GM12878 (cell line): Measurements from ENCODE around the gene ATP7B. TPM values are rescaled to one million over a fixed set of nuclear protein-coding genes. Genes with fewer than 3 reads are reported as not detected.

ENCODE experiments used
- ATAC-seq: fragments of 200-7000 bp; cut with Tn5 transposase; 3 replicates; pipeline ENCODE4 v1.9.1; 2020; ENCODE audit warnings: mild to moderate bottlenecking, moderate library complexity
- BruUV-seq: library from RNA; stranded (reverse); fragments of 400-500 nt; replicated peaks from 2 replicates; lab custom pipeline; 2021; lab: Mats Ljungman, UMichigan
- CTCF ChIA-PET: fragments of 300-600 bp; sonication (Branson Sonifier 250); formaldehyde crosslinking; extraction: SDS; loops from one replicate; lab custom pipeline; 2021; ENCODE audit warnings: inconsistent platforms; lab: Yijun Ruan, JAX
- POLR2A ChIA-PET: fragments of 350-600 bp; formaldehyde crosslinking; extraction: SDS; loops from one replicate; lab custom pipeline; 2021; ENCODE audit warnings: inconsistent platforms; lab: Charles Lee
- RAD21 ChIA-PET: fragments of 300-600 bp; sonication (Branson Sonifier 250); formaldehyde crosslinking; loops from one replicate; lab custom pipeline; 2023; ENCODE audit warnings: antibody characterized with exemption; ENCODE audit not compliant: unreplicated experiment; lab: Charles Lee
- SMC1A ChIA-PET: fragments of 300-600 bp; sonication (Branson Sonifier 250); formaldehyde crosslinking; loops from one replicate; lab custom pipeline; 2023; ENCODE audit not compliant: unreplicated experiment, uncharacterized antibody; lab: Charles Lee
- DNase-seq: peaks from one replicate; pipeline ENCODE4 v3.0.0-alpha.2; 2011; ENCODE audit warnings: low read depth, low spot score
- FAIRE-seq: peaks from 3 replicates; lab custom pipeline; 2011; peaks lifted over from hg19 to GRCh38; lab: Jason Lieb, UNC
- H2AFZ ChIP-seq: 2 replicates; pipeline ENCODE4 v1.6.0; 2011; ENCODE audit warnings: low read depth, low read length, control low read depth; ENCODE audit not compliant: control insufficient read depth
- H3K27ac ChIP-seq: 2 replicates; pipeline ENCODE4 v1.5.1; 2011; ENCODE audit warnings: control low read depth; ENCODE audit not compliant: control insufficient read depth, insufficient read depth
- H3K27me3 ChIP-seq, 2 experiments: replicated peaks in 1 of 2; 2 replicates each; pipeline versions ENCODE4 v1.6.0 to v1.6.1; 2011; ENCODE audit warnings: low read length in 1 of 2; ENCODE audit not compliant: control insufficient read depth in 2 of 2, insufficient read depth in 2 of 2
- H3K36me3 ChIP-seq, 2 experiments: 2 replicates each; pipeline ENCODE4 v1.5.1; 2011; ENCODE audit warnings: low read length in 1 of 2; ENCODE audit not compliant: control insufficient read depth in 2 of 2, insufficient read depth in 2 of 2
- H3K4me1 ChIP-seq: 2 replicates; pipeline ENCODE4 v1.6.1; 2011; ENCODE audit warnings: mild to moderate bottlenecking, low read length, moderate library complexity, mixed read lengths; ENCODE audit not compliant: control insufficient read depth, insufficient read depth
- H3K4me2 ChIP-seq: 2 replicates; pipeline ENCODE4 v1.6.0; 2011; ENCODE audit warnings: control low read depth; ENCODE audit not compliant: control insufficient read depth, insufficient read depth
- H3K4me3 ChIP-seq: fragments of 200-600 bp; sonication (generic); 2 replicates; pipeline ENCODE4 v1.5.1; 2016
- H3K79me2 ChIP-seq: 2 replicates; pipeline ENCODE4 v1.6.0; 2011; ENCODE audit warnings: low read length; ENCODE audit not compliant: control insufficient read depth, insufficient read depth
- H3K9ac ChIP-seq: 2 replicates; pipeline ENCODE4 v1.8.0; 2011; ENCODE audit warnings: low read length, control low read depth, mixed read lengths; ENCODE audit not compliant: control insufficient read depth, insufficient read depth
- H3K9me3 ChIP-seq: replicated peaks from 3 replicates; pipeline ENCODE4 v1.5.1; 2011; ENCODE audit warnings: mild to moderate bottlenecking, low read length; ENCODE audit not compliant: control insufficient read depth, insufficient read depth
- H4K20me1 ChIP-seq: 2 replicates; pipeline ENCODE4 v1.6.0; 2011; ENCODE audit not compliant: control insufficient read depth, insufficient read depth
- BHLHE40 ChIP-seq, 2 experiments: fragments of 450-650 bp in 1 of 2; IDR thresholded peaks; 2 replicates each; pipeline ENCODE4 v1.6.1; 2011 to 2017; ENCODE audit warnings: low read depth in 2 of 2, borderline replicate concordance in 1 of 2, improper control_type of control experiment in 1 of 2, low read length in 1 of 2, mild to moderate bottlenecking in 1 of 2
- CEBPB ChIP-seq, 2 experiments: fragments of 150-350 bp in 1 of 2; IDR thresholded peaks; 2 replicates each; pipeline ENCODE4 v1.6.1; 2012 to 2014; ENCODE audit warnings: low read depth in 2 of 2, low read length in 2 of 2, borderline replicate concordance in 1 of 2, inconsistent platforms in 1 of 2
- CHD2 ChIP-seq: IDR thresholded peaks from 2 replicates; pipeline ENCODE4 v1.6.1; 2011; ENCODE audit warnings: low read depth, low read length, improper control_type of control experiment, borderline replicate concordance
- DPF2 ChIP-seq: fragments of 450-650 bp; IDR thresholded peaks from 2 replicates; pipeline ENCODE4 v1.6.1; 2017; ENCODE audit warnings: mild to moderate bottlenecking
- EED ChIP-seq: sonication (generic); IDR thresholded peaks from 2 replicates; pipeline ENCODE4 v1.6.1; 2016; ENCODE audit warnings: antibody characterized with exemption, low read depth
- FOS ChIP-seq: IDR thresholded peaks from 3 replicates; pipeline ENCODE4 v1.6.1; 2011; ENCODE audit warnings: borderline replicate concordance; ENCODE audit not compliant: insufficient read length; ENCODE audit errors: extremely low read depth
- LARP7 ChIP-seq: fragments of 450-650 bp; IDR thresholded peaks from 2 replicates; pipeline ENCODE4 v1.6.1; 2017; ENCODE audit warnings: mild to moderate bottlenecking
- MTA2 ChIP-seq: fragments of 450-650 bp; IDR thresholded peaks from 2 replicates; pipeline ENCODE4 v1.6.1; 2016; ENCODE audit warnings: low read depth, mild to moderate bottlenecking, moderate library complexity
- NFYB ChIP-seq: IDR thresholded peaks from 2 replicates; pipeline ENCODE4 v1.6.1; 2011; ENCODE audit warnings: low read depth, mild to moderate bottlenecking, low read length, improper control_type of control experiment, moderate library complexity; ENCODE audit not compliant: insufficient read depth
- NR2F1 ChIP-seq: fragments of 450-650 bp; conservative IDR thresholded peaks from 2 replicates; pipeline ENCODE4 v1.6.1; 2017; ENCODE audit warnings: mild to moderate bottlenecking
- PAX8 ChIP-seq: fragments of 450-650 bp; IDR thresholded peaks from 2 replicates; pipeline ENCODE4 v1.6.1; 2017; ENCODE audit warnings: mild to moderate bottlenecking, moderate library complexity
- STAT1 ChIP-seq: fragments of 450-650 bp; conservative IDR thresholded peaks from 2 replicates; pipeline ENCODE4 v1.6.1; 2014; ENCODE audit warnings: antibody characterized with exemption, mild to moderate bottlenecking
- TAF1 ChIP-seq: IDR thresholded peaks from 2 replicates; pipeline ENCODE4 v1.6.1; 2011; ENCODE audit warnings: mild to moderate bottlenecking, low read depth, low read length, borderline replicate concordance
- WRNIP1 ChIP-seq: IDR thresholded peaks from 2 replicates; pipeline ENCODE4 v1.6.1; 2011; ENCODE audit warnings: low read depth, low read length, improper control_type of control experiment, borderline replicate concordance
- ZNF207 ChIP-seq: fragments of 450-650 bp; IDR thresholded peaks from 2 replicates; pipeline ENCODE4 v1.6.1; 2014; ENCODE audit warnings: antibody characterized with exemption, mild to moderate bottlenecking, borderline replicate concordance
- ZNF274 ChIP-seq: IDR thresholded peaks from one replicate; pipeline ENCODE4 v1.8.0; 2011; ENCODE audit not compliant: insufficient read length, insufficient read depth
- WGBS: methylation state at CpG from one replicate; pipeline ENCODE4 v1.1.6; 2016; ENCODE audit warnings: low lambda C conversion rate; ENCODE audit not compliant: insufficient replicate concordance, insufficient coverage; ENCODE audit errors: missing lambda C conversion rate; 5-methylcytosine and 5-hydroxymethylcytosine counted together
- in situ Hi-C: fragments of 300-500 bp; cut with MboI; formaldehyde crosslinking; loops from 9 replicates; pipeline ENCODE4 v1.14.3; 2018; ENCODE audit warnings: mixed read lengths
- intact Hi-C: fragments of 100-400 bp; cut with micrococcal nuclease; formaldehyde crosslinking; loops from one replicate; pipeline ENCODE4 v1.14.2; 2022; ENCODE audit not compliant: unreplicated experiment
- polyA plus RNA-seq, 11 experiments: library from polyadenylated mRNA; depleted of rRNA in 4 of 11; unstranded in 6 of 11; stranded (reverse) in 5 of 11; fragments of >200 nt; fragmentation: Nextera tagmentation in 4 of 11; fragmentation: Illumina TruSeq in 1 of 11; extraction: Ambion mirVana in 4 of 11; extraction: Trizol in 1 of 11; gene quantifications; 1 replicate in 1 of 11; 2 replicates in 10 of 11; pipeline versions ENCODE4 v1.2.1 to v1.2.3, GENCODE V29; 2011 to 2016; ENCODE audit warnings: inconsistent platforms in 2 of 11, missing spikeins in 2 of 11, low read depth in 1 of 11
- total RNA-seq, 4 experiments: library from RNA; depleted of rRNA in 3 of 4; stranded (reverse); fragments of >200 nt in 3 of 4; fragmentation: Illumina TruSeq in 1 of 4; extraction: Trizol in 1 of 4; gene quantifications; 2 replicates each; pipeline versions ENCODE4 v1.2.1 to v1.2.3, GENCODE V29; 2013 to 2021
- TF ChIP-seq, protein P1 (sequence below): IDR thresholded peaks from 2 replicates; pipeline ENCODE4 v1.6.1; 2012; ENCODE audit warnings: low read depth, low read length, improper control_type of control experiment
- TF ChIP-seq, protein P2 (sequence below): fragments of 450-650 bp; IDR thresholded peaks from 2 replicates; pipeline ENCODE4 v1.6.1; 2017; ENCODE audit warnings: borderline replicate concordance

ATP7B gene
- total and polyA plus RNA-seq, 10 of the 15 experiments (the other 5 are each of a cell fraction or from before 2014, with no cell fraction given) = under 0.01 to 1.1 (median 0.06) TPM; not detected in 2

DNA sequence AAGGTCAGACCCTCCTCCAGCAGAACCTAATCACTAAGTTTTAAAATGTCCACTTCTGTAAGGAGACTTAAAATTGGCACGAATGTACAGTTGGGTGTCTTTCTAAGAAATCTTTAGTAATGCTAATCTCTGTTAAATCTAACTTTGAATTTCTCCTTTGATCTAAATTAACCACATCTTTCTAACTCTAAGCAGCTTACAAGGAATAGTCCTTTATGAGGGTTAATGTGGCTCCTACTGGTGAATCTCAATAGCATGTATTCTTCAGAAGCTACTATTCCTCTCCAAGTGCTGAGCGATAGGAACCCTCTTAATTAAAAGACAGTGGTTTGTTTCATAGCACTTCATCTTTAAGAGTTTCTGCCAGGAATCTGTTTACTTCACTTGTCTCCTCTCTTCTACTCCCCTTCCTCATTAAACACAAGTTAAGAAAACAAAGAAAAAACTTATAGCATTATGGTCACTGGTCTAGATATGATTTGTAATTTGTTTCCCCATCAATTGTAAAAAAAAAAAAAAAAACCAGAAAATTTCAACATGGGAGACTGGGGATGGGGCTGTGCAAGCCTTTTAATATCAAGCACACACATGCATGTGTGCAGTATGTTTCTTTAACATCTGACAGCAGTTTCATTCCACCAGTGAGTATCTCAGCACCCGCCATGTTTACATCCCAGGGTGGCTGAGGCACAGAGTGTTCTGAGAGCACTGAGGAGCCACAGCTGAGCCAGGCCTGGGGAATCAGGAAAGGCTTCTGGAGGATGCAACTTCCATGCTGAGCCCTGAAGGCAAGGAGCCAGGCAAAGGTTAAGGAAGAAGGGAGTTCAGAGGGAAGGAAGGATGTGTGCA is 57.7 kb downstream of the ATP7B start:
- Histone ChIP-seq H3K4me2 (no peak overlapping the region), H3K9me3 (no peaks in the 10 kb centered on the region), H2AFZ (no peak overlapping the region), H3K4me3 (no peak overlapping the region), H3K36me3 (no peaks in the 10 kb centered on the region), H4K20me1 (no peaks in the 10 kb centered on the region), H3K4me1 (peaks cover 10% of the 10 kb centered on the region), H3K27ac (no peak overlapping the region), H3K9ac (no peak overlapping the region), H3K27me3 (peaks cover 6% of the 10 kb centered on the region in 2 experiments), H3K79me2 (no peaks in the 10 kb centered on the region)
- intact Hi-C loops = no loop called here
- DNase-seq = no peak
- 39% methylated on average over 3 of the region's 3 CpGs for WGBS
- CTCF ChIA-PET = no interaction called here
- SMC1A ChIA-PET = no interaction called here
- RAD21 ChIA-PET = no interaction called here
- no peak for ATAC-seq
- FAIRE-seq = no peak
- in situ Hi-C loops = no loop called here
- no peak for TF ChIP-seq CHD2
- no peak for TF ChIP-seq TAF1
- no peak for TF ChIP-seq DPF2
- no peak for TF ChIP-seq FOS
- no peak for TF ChIP-seq STAT1
- no peak for TF ChIP-seq EED
- no peak for TF ChIP-seq ZNF207
- TF ChIP-seq CEBPB (IDR thresholded peaks at IDR 0.05; ENCODE audit: borderline replicate concordance in 1 of 2, low read depth in 2 of 2, low read length in 2 of 2) = no peak
- TF ChIP-seq, protein P1, sequence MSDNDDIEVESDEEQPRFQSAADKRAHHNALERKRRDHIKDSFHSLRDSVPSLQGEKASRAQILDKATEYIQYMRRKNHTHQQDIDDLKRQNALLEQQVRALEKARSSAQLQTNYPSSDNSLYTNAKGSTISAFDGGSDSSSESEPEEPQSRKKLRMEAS = no peak
- TF ChIP-seq, protein P2, sequence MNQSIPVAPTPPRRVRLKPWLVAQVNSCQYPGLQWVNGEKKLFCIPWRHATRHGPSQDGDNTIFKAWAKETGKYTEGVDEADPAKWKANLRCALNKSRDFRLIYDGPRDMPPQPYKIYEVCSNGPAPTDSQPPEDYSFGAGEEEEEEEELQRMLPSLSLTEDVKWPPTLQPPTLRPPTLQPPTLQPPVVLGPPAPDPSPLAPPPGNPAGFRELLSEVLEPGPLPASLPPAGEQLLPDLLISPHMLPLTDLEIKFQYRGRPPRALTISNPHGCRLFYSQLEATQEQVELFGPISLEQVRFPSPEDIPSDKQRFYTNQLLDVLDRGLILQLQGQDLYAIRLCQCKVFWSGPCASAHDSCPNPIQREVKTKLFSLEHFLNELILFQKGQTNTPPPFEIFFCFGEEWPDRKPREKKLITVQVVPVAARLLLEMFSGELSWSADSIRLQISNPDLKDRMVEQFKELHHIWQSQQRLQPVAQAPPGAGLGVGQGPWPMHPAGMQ = no peak
- no peak for TF ChIP-seq WRNIP1
- TF ChIP-seq MTA2 = no peak
- no peak for TF ChIP-seq ZNF274
- no peak for TF ChIP-seq PAX8
- no peak for TF ChIP-seq BHLHE40 (IDR thresholded peaks at IDR 0.05; ENCODE audit: borderline replicate concordance in 1 of 2, low read depth in 2 of 2, low read length in 1 of 2)
- TF ChIP-seq NFYB = no peak
- no peak for TF ChIP-seq NR2F1
- TF ChIP-seq LARP7 = no peak
- no TSS peak for BruUV-seq
- POLR2A ChIA-PET = no interaction called here
